ENCODE data around the gene VIPR2. TPM values are rescaled to one million over a fixed set of nuclear protein-coding genes. Genes with fewer than 3 reads are reported as not detected.

Gene VIPR2
- total and polyA plus RNA-seq, 2 of the 13 experiments (the other 11 are each of a cell fraction or from before 2014, with no cell fraction given) = not detected

GRCh38 chr7:159028508-159029401 lies 115.9 kb downstream of the VIPR2 start (continued):
- TF ChIP-seq BCL6 (CRISPR knock-in tag; IDR thresholded peaks at IDR 0.05) (no peak), ZFP41 (CRISPR knock-in tag; IDR thresholded peaks at IDR 0.05; ENCODE audit: borderline replicate concordance) (no peak)

- no peak overlapping the region for H3K27ac ChIP-seq (ENCODE audit: extremely low read length, insufficient read depth, low read length)
Measured at GRCh38 chr7:159027789-159028507, 116.7 kb downstream of the VIPR2 start.

More at GRCh38 chr7:159027789-159028507, 116.7 kb downstream of the VIPR2 start:
- no peak for ATAC-seq
- CTCF ChIA-PET (ENCODE audit: low intra/inter-chr PET ratio, low total read pairs) = no interaction called here
- in situ Hi-C loops (cut with HindIII; ENCODE audit: extremely low pct_ligation_motif_present, low pct_unique_long_range_greater_than_20kb) (no loop called here), intact Hi-C loops (cut with micrococcal nuclease; ENCODE audit: unreplicated experiment) (no loop called here)
- Histone ChIP-seq H3K79me2 (ENCODE audit: insufficient read depth, low read length) (no peaks in the 10 kb centered on the region), H3K4me1 (ENCODE audit: insufficient read depth, low read length) (no peaks in the 10 kb centered on the region; the same call in 1 of the 2 replicates), H3K4me3 (replicated peaks in 1 of 3; ENCODE audit: insufficient read depth in 1 of 3, low read depth in 2 of 3, low read length in 3 of 3) (no peak overlapping the region), H3K36me3 (replicated peaks in 1 of 2; ENCODE audit: control insufficient read depth in 1 of 2, insufficient read depth in 2 of 2, low read length in 2 of 2) (no peaks in the 10 kb centered on the region), H3K9ac (ENCODE audit: insufficient read depth, low read depth, low read length) (no peak overlapping the region), H2AFZ (ENCODE audit: low read length) (no peak overlapping the region), H3K4me2 (ENCODE audit: low read depth, low read length) (no peak overlapping the region), H3K9me3 (ENCODE audit: low read length) (no peaks in the 10 kb centered on the region), H3K27me3 (ENCODE audit: control insufficient read depth in 1 of 2, insufficient read depth in 2 of 2, low read length in 2 of 2) (peaks cover 2 to 52% of the 10 kb centered on the region in 2 experiments; a peak in 3 of 5 replicates), H4K20me1 (ENCODE audit: insufficient read depth, low read length) (no peaks in the 10 kb centered on the region)
- DNase-seq (ENCODE audit: low spot score) = peak; percentile 12
- TF ChIP-seq NFYC (CRISPR knock-in tag; IDR thresholded peaks at IDR 0.05) (no peak), MIER2 (CRISPR knock-in tag; IDR thresholded peaks at IDR 0.05) (no peak), ZMYM4 (CRISPR knock-in tag; IDR thresholded peaks at IDR 0.05) (no peak), SNAPC4 (CRISPR knock-in tag; IDR thresholded peaks at IDR 0.05) (no peak), ZNF138 (CRISPR knock-in tag; IDR thresholded peaks at IDR 0.05; ENCODE audit: low read depth) (no peak), FOXA1 (IDR thresholded peaks at IDR 0.05) (no peak), FOXA1 (CRISPR knock-in tag; IDR thresholded peaks at IDR 0.05) (0 out of 2 replicates have a peak, but pooled peaks have one; percentile 31), CBX1 (IDR thresholded peaks at IDR 0.05; ENCODE audit: low read depth) (no peak), TEAD3 (CRISPR knock-in tag; optimal IDR thresholded peaks at IDR 0.05; ENCODE audit: borderline replicate concordance) (peak; percentile 39), ZNF335 (CRISPR knock-in tag; IDR thresholded peaks at IDR 0.05) (no peak)
- 24% methylated on average over 8 of the region's 22 CpGs for WGBS (ENCODE audit: low lambda C conversion rate)
- BruUV-seq (replicated peaks) = no TSS peak
- POLR2A ChIA-PET = no interaction called here
- no peak for FAIRE-seq
